Activated CD8-positive, alpha-beta memory T cell treated with anti-CD3 and anti-CD28 coated beads, Interleukin-2, amount 50 U/mL, for 1 hour (primary cell): ENCODE results near the gene PROS1.
"Not testable (repeated sequence)": the region's sequence is repeated elsewhere in the genome, so short reads cannot be mapped to it uniquely, and the experiment has no call there.

Experiments
- DNase-seq: peaks from one replicate; pipeline ENCODE4 v3.0.0-alpha.2; 2020; ENCODE audit errors: extremely low read depth

The PROS1 gene

GRCh38 chr3:93877427-93877826, 96.3 kb downstream of the PROS1 start:
- not testable (repeated sequence) for DNase-seq

GRCh38 chr3:93873412-93873811, 100.3 kb downstream of the PROS1 start:
- not testable (repeated sequence) for DNase-seq

DNA sequence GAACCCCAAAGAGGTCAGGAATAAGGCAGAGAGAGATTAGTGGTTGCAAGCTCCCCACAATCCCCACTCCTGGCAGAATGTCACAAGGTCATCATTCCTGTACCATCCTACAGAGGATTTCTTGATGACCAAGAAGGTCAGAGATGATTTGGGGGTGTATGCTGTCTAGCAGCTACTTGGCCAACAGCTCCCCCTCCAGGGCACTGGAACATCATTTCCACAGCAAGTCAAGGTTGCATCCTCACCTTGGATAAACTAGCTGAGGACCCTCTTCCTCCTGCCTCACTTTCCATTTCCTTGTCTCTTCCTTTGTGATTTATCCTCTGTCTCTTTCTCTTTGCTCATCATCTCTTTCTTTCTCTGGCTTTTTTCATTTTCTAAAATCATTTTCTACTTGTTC, 106.3 kb downstream of the PROS1 start:
- no peak for DNase-seq

- DNase-seq = no peak
These were observed 112.7 kb downstream of the PROS1 start for GRCh38 chr3:93861017-93861416.

- DNase-seq = no peak
These were observed 118.3 kb downstream of the PROS1 start for GRCh38 chr3:93855401-93855800.

GRCh38 chr3:93852228-93852627, 121.5 kb downstream of the PROS1 start:
- DNase-seq = not testable (repeated sequence)

DNA sequence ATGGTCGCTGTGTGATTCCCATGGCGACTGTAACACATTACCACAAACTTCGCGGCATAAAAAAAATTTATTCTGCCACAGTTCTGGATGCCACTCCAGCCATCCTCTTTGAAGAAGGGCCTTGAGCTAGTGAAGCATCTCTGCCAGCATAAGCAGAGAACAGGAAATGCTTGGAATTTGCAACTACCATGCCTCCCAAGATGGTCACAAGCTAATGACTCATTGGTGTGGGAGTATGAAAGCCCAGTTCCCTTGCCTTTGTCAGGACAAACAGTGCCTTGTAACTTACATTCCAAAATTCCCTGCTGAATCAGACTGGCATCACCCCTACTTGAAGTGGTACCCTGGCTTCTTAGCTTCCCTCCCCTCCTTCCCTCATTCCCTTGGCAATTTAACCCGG, 129.7 kb downstream of the PROS1 start:
- no peak for DNase-seq

- not testable (repeated sequence) for DNase-seq
These were observed 134.5 kb downstream of the PROS1 start for GRCh38 chr3:93839193-93839592.
